Measurements from ENCODE around the gene SYNPR.

SYNPR gene

DNA sequence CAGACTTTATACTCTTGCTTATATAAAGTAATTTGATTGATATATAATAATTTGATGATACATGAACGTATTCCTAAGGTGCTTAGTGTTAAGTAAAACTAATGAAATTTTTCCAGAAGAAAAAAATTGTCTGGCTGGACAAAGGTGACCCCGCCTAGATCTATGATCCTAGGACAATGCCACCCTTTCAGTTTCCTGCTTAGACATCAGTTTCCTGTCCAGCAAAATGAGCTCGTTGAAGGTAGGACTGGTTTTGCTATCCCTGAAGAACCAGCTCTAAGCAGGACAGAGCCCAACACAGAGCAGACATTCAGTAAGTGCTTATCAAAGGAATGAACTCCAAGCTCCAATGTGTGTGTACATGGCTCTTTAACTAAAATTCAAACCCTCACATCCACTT is 293.6 kb downstream of the SYNPR start:
- H3K27ac ChIP-seq (ENCODE audit: low read length), result no peak overlapping the region
- TF ChIP-seq, protein P1, sequence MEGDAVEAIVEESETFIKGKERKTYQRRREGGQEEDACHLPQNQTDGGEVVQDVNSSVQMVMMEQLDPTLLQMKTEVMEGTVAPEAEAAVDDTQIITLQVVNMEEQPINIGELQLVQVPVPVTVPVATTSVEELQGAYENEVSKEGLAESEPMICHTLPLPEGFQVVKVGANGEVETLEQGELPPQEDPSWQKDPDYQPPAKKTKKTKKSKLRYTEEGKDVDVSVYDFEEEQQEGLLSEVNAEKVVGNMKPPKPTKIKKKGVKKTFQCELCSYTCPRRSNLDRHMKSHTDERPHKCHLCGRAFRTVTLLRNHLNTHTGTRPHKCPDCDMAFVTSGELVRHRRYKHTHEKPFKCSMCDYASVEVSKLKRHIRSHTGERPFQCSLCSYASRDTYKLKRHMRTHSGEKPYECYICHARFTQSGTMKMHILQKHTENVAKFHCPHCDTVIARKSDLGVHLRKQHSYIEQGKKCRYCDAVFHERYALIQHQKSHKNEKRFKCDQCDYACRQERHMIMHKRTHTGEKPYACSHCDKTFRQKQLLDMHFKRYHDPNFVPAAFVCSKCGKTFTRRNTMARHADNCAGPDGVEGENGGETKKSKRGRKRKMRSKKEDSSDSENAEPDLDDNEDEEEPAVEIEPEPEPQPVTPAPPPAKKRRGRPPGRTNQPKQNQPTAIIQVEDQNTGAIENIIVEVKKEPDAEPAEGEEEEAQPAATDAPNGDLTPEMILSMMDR (IDR thresholded peaks at IDR 0.05; ENCODE audit: low read depth, low read length), result no peak
- TF ChIP-seq EZH2phosphoT487 (IDR thresholded peaks at IDR 0.05; ENCODE audit: low read depth), result no peak
- no peak overlapping the region for H3K4me2 ChIP-seq (ENCODE audit: low read length)
- H2AFZ ChIP-seq (ENCODE audit: low read depth, low read length), result no peak overlapping the region
- H4K20me1 ChIP-seq (ENCODE audit: insufficient read depth, low read length), result no peaks in the 10 kb centered on the region
- H3K9ac ChIP-seq (ENCODE audit: low read length), result no peak overlapping the region
- no peaks in the 10 kb centered on the region for H3K79me2 ChIP-seq (ENCODE audit: low read length)
- no peaks in the 10 kb centered on the region for H3K9me3 ChIP-seq (ENCODE audit: insufficient read depth, low read length)
- H3K27me3 ChIP-seq (ENCODE audit: low read depth, low read length), result no peaks in the 10 kb centered on the region; the same call in 1 of the 2 replicates
- no peaks in the 10 kb centered on the region for H3K36me3 ChIP-seq (replicated peaks; ENCODE audit: low read depth, low read length)
- no peak overlapping the region for H3K4me3 ChIP-seq (ENCODE audit: low read length)
- H3K4me1 ChIP-seq (ENCODE audit: low read length), result no peaks in the 10 kb centered on the region

DNA sequence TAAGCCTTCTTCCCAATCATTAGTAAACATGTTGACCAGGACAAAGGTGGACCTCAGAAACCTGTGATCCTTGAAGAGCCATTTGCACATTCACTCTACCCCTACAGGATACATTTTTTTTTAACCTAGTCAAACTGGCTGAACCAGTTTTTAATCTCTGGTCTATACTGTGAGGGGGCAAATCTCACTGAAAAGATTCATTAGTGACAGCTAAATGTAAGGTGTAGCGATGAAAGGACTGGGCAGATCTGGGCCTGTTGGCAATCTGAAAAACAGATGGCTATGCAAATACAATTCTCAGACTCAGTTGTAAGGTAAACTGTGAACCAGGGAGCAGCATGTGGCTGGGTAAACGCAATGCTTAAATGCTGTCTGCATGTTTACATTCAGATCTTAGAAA is 298.7 kb downstream of the SYNPR start:
- no peak overlapping the region for H3K9ac ChIP-seq (ENCODE audit: low read length)
- no peaks in the 10 kb centered on the region for H3K36me3 ChIP-seq (replicated peaks; ENCODE audit: low read depth, low read length)
- H3K4me3 ChIP-seq (ENCODE audit: low read length), result no peak overlapping the region
- no peaks in the 10 kb centered on the region for H3K4me1 ChIP-seq (ENCODE audit: low read length)
- no peak for TF ChIP-seq EZH2phosphoT487 (IDR thresholded peaks at IDR 0.05; ENCODE audit: low read depth)
- TF ChIP-seq, protein P1 (IDR thresholded peaks at IDR 0.05; ENCODE audit: low read depth, low read length), result no peak
- peaks cover 3% of the 10 kb centered on the region; the same call in 1 of the 2 replicates for H3K27me3 ChIP-seq (ENCODE audit: low read depth, low read length)
- H4K20me1 ChIP-seq (ENCODE audit: insufficient read depth, low read length), result no peaks in the 10 kb centered on the region
- no peak overlapping the region for H3K27ac ChIP-seq (ENCODE audit: low read length)
- no peaks in the 10 kb centered on the region for H3K79me2 ChIP-seq (ENCODE audit: low read length)
- no peak overlapping the region for H2AFZ ChIP-seq (ENCODE audit: low read depth, low read length)
- no peaks in the 10 kb centered on the region for H3K9me3 ChIP-seq (ENCODE audit: insufficient read depth, low read length)
- no peak overlapping the region for H3K4me2 ChIP-seq (ENCODE audit: low read length)

DNA sequence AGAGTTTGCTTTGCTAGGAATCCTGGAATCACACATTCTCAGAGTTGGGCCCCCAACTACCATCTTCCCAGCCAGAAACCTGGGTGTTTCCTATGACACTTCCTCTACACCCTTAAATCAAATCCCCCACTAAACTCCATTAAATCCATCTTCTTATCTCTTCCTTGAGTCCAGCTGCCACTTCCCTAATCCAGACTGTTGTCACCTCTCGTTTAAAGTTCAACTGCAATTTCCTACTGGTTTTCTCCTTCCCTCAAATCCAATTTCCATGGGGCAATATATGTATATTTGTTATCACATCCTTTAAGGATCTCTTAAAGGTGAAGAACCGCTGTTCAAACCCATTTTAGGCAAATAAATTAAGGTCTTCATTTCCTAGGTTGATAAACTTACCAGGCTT is 300.8 kb downstream of the SYNPR start:
- Histone ChIP-seq H3K9ac (ENCODE audit: low read length) (no peak overlapping the region), H4K20me1 (ENCODE audit: insufficient read depth, low read length) (no peaks in the 10 kb centered on the region), H3K4me1 (ENCODE audit: low read length) (no peaks in the 10 kb centered on the region), H3K27me3 (ENCODE audit: low read depth, low read length) (peaks cover 3% of the 10 kb centered on the region; the same call in 1 of the 2 replicates), H3K9me3 (ENCODE audit: insufficient read depth, low read length) (no peaks in the 10 kb centered on the region), H3K79me2 (ENCODE audit: low read length) (no peaks in the 10 kb centered on the region), H3K4me3 (ENCODE audit: low read length) (no peak overlapping the region), H3K27ac (ENCODE audit: low read length) (no peak overlapping the region), H2AFZ (ENCODE audit: low read depth, low read length) (no peak overlapping the region), H3K36me3 (replicated peaks; ENCODE audit: low read depth, low read length) (no peaks in the 10 kb centered on the region), H3K4me2 (ENCODE audit: low read length) (no peak overlapping the region)
- TF ChIP-seq EZH2phosphoT487 (IDR thresholded peaks at IDR 0.05; ENCODE audit: low read depth), result no peak
- TF ChIP-seq, protein P1 (IDR thresholded peaks at IDR 0.05; ENCODE audit: low read depth, low read length), result no peak

DNA sequence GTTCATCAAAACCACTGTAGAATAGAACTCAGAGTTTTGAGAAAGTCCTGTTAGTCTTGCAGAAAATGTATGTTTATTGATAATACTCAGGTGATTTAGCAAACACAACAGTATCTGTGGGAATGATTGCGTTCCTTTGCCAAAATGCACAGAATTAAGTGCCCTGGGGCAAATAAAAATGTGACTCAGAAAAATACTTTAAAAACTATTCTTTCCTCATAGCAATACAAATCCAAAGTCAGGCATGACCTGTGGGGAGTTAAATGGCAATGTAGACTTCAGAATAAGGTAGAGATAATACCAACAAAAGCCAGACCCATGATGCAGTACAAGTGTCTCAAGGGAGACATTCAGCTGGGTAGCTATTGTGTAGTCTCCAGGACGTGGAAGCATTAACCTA is 302.0 kb downstream of the SYNPR start:
- Histone ChIP-seq H3K4me1 (ENCODE audit: low read length) (no peaks in the 10 kb centered on the region), H3K4me3 (ENCODE audit: low read length) (no peak overlapping the region), H3K27ac (ENCODE audit: low read length) (no peak overlapping the region), H3K79me2 (ENCODE audit: low read length) (no peaks in the 10 kb centered on the region), H2AFZ (ENCODE audit: low read depth, low read length) (no peak overlapping the region), H3K27me3 (ENCODE audit: low read depth, low read length) (peaks cover 3% of the 10 kb centered on the region; the same call in 1 of the 2 replicates), H4K20me1 (ENCODE audit: insufficient read depth, low read length) (no peaks in the 10 kb centered on the region), H3K4me2 (ENCODE audit: low read length) (no peak overlapping the region), H3K36me3 (replicated peaks; ENCODE audit: low read depth, low read length) (no peaks in the 10 kb centered on the region), H3K9ac (ENCODE audit: low read length) (no peak overlapping the region), H3K9me3 (ENCODE audit: insufficient read depth, low read length) (no peaks in the 10 kb centered on the region)
- no peak for TF ChIP-seq EZH2phosphoT487 (IDR thresholded peaks at IDR 0.05; ENCODE audit: low read depth)
- TF ChIP-seq, protein P1 (IDR thresholded peaks at IDR 0.05; ENCODE audit: low read depth, low read length), result no peak
